ENCODE data around the gene SLC16A13.

Gene SLC16A13

DNA sequence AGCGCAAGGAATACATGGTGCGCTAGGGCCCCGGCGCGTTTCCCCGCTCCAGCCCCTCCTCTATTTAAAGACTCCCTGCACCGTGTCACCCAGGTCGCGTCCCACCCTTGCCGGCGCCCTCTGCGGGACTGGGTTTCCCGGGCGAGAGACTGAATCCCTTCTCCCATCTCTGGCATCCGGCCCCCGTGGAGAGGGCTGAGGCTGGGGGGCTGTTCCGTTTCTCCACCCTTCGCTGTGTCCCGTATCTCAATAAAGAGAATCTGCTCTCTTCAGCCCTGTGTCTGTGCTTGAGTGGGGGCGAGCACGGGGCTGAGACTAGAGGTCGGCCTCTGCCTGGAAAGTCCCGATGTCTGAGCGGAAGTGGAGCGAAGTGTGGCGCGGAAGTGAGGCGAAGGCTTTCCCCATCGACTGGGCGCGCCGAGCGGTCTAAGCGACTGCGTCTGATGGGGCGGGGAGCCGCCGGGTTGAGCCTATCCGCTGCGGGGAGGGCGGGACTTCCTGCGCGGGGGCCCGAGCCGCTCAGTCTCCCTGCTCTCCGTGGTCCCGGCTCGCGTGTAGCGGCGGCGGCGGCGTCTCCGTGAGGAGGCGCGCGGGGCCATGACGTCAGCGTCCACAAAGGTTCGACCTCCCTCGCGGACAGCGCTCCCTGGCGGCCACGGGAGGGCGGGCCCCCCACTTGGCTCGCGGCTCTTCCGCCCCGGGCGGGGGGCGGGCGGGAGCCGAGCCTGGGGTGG lies 21.4 kb upstream of the SLC16A13 start:
- DNase-seq, result peak; percentile 98

DNA sequence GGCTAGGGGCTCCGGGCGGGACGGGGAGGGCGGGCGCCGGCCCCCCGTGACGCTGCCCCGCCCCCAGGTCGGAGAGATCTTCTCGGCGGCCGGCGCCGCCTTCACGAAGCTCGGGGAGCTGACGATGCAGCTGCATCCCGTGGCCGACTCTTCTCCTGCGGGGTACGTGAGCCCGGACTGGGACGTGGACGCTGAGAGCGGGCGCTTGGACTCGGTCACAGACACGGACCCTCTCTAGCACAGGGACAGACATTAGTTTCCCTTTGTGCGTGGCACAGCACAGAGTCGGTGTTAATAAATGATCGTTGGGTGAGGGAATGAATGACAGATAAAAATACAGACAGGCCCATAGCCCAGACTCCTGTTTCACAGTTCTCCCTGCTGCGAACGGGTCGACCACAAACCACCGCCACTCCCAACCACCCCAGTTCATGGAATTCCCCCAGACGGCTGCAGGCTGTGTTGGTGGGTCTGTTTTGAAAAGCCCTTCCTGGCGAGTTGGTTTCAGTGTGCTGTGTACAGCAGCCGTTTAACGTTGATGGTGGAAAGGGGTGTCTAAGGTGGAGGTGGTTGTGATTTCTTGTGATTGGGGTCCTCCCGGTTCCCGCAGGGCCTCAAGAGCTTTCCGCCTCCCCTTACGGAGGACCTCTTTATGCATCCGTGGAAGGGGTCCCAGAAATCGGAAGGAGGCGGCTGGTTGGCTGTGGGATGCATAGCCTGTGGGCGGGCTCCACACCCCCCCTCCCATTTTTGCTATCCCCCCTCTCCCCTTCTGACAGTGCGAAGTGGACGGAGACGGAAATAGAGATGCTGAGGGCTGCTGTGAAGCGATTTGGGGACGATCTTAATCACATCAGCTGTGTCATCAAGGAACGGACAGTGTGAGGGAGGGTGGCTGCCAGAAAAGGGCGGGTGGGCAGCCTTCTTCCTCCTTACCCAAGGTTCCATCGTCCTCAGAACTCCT lies 20.5 kb upstream of the SLC16A13 start:
- DNase-seq, result peak; percentile 75

DNA sequence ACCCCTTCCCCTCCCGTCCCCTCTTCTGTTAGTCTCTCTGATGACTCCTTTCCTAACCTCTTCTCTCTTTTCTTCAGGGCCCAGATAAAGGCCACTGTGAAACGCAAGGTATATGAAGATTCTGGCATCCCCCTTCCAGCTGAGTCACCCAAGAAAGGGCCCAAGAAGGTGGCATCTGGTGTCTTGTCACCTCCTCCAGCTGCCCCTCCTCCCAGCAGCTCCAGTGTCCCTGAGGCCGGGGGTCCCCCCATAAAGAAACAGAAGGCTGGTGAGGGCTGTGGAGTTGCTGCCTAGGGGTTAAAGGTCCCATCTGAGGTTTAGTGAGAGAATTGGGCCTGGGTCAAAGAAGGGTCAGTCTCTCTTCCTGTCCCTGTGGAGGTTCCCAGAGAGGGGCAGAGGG lies 19.4 kb upstream of the SLC16A13 start:
- DNase-seq, result no peak

DNA sequence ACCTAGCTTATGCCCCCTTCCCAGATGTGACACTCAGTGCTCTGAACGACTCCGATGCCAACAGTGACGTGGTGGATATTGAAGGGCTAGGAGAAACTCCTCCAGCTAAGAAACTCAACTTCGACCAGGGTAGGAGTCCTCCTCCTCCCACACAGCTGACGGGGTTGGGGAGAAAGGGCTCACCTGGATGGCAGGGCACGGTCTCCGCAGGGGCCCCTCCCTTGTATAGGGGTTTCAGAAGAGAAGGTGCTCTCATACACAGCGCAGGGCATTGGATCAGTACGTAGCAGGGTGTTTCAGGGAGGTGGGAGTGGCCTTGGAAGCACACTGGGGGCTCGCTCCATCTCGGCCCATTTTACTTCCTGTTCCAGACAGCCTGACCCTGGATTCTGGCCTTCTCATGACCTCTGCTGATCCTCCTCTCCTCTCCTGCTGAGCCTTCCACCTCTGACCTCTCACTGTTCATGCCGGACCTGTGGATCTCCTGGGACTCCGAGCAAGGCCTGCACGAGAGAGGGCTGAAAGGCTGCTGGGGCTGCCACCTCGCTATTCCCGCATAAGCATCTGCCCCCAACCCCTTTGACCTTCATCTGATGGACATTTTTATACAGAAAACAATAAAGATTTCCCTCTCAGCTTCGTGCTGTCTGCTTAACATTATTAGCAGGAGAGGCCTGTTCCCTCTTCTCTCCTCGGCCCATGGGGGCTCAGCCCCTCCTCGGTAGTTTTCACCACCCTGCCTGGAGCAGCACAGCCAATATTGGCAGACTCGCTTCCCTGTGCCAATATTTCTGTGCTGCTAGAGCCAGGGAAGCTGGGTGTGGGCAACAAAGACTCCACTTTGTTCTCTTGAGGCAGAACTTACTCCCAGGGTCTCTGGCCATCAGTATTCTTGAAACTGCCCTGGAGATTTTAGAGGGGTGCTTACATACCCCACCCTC lies 18.7 kb upstream of the SLC16A13 start:
- DNase-seq, result no peak

DNA sequence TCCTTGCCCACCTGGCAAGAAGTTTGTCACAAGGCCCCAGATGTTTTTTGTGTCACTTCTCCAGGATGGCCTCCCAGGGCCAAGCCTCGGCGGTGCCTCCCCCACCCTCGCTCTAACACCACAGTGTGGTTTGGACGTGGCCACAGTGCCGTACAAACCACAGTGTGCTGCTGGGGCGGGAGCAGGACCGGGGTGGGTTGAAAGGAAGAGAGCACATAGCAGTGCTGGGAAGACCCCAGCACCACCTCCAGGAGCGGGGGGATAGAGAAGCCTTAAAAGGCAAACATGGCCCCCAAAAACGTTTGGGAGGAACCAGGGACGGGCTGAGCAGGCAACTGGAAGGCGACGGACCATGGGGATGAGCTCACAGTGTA lies 18.0 kb upstream of the SLC16A13 start:
- no peak for DNase-seq

DNA sequence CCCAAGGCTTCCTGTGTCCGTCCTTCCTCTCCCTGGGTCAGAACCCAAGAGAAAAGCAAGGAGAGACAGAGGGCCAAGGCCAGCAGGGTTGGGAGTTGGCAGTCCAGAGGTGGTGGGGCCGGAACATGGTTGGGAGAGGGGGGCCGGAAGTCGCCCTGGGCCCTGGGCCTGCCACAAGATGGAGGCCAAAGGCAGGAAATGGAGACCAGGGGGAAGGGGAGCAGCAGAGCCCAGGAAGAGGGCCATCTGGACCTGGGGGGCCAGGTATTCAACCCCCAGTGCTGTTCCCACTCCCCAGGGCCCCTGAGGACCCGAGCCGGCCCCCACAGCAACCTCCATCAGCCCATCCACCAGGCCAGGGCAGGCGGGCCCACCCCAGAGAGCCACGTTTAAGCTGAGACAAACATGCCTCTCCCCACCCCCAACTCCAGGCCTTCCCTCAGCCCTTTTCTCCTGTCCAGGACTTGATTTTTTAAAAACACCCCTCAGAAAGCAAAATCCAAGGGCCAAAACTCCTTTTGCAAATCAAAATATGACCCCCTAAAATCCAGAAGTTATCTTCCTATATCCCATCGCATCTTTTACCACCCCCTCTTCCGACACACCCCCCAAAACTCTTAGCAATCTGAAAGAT lies 17.4 kb upstream of the SLC16A13 start:
- DNase-seq, result no peak

DNA sequence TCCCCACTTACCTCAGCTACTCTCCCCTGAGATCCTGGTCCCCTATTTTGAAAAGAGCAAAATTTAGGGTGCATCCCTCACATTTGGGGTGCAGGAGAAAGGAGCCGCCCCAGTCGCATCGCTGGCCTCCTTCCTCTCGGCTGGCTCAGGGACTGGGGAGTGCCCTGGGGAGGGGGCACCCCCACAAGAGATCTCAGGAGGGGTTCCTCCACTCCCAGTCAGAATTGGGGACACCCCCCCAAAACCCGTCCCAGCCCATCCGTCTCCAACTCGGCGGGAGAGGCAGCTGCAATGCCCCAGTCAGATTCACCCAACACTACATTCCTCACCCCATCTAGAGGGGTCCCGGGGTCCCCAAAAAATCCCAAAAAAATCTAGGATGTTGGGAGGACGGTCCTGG lies 16.4 kb upstream of the SLC16A13 start:
- DNase-seq, result no peak

DNA sequence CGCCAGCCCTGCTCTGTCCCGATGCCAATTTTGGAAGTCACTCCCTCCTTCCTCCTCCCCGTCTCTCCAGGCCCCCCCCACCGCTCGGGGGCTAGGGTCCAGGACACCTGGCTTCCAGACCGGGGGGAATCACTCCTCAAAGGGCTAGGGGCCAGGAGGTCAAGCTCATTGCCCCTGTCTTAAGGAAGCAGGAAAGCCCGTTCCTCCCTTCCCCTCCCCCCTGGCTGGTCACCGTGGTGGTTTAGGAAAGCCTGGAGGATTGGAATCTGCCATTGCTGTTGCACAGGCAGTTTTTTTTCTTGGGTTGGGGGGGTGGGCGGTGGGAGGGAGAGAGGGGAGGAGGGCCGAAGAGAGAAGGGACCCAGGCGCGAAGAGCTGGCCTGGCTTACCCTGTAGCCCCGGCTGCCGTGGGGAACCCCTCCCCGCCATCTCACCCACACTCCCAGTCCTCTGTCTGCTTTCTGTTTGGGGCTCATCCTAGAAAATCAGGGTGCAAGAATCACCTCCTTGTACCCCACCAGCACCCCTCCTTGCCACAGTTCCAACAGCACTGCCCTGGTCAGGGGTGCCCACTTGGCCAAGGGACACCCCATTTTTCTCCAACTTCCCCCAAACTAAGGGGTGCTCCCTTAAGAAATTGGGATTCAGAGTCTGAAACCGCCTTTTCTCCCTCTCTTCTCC lies 15.8 kb upstream of the SLC16A13 start:
- peak; percentile 76 for DNase-seq

DNA sequence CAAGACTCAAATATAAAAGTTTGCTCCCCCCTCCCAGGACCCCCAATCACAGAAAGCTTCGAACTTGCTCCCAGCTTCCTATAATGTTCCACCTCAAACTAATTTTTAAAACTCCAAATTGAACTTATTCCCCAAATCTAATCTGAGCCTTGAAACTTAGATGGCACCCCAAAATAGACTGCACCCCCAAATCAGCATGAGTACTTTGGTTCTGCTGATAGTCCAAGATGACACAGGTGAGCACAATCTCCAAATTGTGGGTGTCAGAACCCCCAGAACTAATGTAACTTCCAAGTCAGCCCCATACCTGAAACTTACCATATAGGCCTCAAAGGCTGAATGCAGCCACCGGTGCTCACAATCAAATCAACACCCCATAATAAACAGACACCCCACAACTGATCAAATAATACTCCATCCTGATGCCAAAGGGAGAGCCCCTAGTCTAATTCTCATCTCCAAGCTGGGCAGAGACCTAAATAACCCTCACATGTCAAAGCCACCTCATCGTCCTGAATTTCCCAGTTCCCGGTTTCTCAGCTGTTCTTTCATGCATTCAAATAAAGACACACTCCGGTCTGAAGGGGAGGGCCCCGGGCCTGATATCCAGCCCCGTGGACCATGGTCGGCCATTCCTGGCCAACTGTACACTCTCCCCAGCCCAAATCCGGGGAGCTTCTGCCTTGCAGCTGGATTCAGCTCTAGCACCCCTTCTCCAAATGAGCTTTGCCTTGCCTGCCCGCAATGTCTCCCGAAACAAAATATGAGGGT lies 14.7 kb upstream of the SLC16A13 start:
- DNase-seq, result no peak

DNA sequence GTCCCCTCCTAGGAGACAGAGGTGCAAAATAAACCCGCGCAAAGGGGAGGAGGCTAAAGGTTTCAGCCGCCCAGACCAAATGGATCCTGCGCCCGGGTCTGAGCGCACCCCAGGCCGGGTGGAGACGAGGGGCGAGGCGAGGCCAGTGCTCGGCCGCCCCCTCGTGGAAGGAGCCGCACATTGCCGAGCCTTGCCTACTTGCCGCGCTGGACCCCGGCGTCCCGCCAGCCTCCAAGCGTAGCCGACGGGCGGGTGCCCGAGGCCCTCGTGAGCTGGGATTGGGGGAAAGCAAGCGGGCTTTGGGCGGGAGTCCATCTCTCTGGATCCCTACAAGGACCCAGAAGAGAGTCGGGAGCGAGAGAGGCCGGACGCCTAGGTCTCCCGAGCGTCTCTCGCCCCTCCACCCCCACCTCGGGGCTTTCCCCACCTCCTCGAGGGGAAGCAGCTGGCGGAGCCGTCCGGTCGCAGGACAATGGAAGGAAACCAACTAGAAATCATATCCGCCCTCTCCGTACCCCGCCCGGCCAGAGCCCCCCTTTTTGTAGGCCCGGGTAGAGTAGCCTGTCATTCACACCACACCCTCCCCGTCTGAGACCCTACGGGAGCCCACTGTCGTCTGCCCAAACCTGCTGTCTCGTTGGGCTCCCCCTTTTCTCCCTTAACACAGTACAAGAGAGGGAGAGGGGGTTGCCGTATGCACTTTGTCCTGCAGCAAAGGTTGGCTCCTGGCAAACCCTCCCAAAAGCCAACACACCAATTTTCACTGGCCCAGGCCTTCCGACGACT lies 13.6 kb upstream of the SLC16A13 start:
- peak; percentile 84 for DNase-seq

DNA sequence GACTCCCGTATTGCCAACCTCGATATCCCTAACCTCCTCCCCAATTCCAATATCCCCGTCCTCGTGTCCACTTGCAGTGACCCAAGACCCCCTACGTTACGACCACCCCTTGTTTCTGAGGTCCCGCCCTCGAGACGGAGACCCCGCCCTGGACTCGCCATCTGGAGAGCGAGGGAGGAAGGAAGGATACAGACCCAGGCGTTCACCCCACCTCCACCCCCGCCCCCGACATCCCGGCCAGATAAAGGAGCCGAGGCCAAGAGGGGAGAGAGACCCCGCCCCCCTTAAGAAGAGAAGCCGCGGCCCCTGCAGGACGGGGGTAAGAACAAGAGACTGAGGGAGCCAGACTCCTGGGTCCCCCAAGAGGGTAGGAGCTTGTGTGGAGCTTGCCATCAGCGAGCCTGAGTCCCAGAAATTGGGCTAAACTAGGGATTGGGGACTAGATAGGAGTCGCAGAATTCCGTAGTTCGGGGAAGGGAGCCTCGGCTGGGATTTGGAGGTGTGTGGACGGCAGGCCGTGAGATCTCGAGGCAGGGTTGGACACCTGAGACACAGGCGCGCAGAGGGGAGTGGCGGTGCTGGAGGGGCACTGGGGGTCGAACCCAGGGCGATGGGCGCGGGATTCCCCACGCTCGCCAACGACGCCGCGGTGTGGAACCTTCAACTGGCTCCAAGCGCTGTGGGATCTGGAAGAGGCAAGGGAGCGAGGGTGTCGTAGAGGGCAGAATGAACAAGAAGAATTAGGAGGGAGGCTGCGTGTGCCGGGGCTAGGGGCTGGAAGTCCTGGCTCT lies 12.8 kb upstream of the SLC16A13 start, which contains the start of gene BCL6B:
BCL6B (plus strand) TSS at position 270 of the 791 bp plus-strand sequence. CDS start 622 bp downstream, outside the sequence.
- DNase-seq, result no peak

DNA sequence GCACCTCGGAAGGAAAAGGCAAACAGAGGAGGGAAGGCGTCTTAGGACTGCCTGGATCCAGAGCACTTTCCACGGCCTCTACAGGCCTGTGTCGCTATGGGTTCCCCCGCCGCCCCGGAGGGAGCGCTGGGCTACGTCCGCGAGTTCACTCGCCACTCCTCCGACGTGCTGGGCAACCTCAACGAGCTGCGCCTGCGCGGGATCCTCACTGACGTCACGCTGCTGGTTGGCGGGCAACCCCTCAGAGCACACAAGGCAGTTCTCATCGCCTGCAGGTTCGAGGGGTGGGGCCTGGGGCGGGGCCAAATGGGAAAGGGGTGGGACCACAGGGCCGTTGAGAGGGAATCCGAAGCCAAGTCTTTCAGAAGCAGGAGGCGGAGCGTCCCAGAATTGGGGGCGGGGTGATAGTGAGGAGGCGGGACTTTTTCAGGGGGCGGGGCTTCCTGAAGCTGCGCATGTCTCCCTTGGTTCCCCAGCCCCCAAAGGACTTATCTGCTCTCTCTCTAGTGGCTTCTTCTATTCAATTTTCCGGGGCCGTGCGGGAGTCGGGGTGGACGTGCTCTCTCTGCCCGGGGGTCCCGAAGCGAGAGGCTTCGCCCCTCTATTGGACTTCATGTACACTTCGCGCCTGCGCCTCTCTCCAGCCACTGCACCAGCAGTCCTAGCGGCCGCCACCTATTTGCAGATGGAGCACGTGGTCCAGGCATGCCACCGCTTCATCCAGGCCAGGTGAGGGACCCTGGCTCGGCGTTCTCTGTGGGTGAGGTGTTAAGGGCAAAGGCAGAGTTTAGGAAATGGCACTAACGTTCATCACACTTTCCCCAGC lies 12.0 kb upstream of the SLC16A13 start:
- peak; percentile 94 for DNase-seq

DNA sequence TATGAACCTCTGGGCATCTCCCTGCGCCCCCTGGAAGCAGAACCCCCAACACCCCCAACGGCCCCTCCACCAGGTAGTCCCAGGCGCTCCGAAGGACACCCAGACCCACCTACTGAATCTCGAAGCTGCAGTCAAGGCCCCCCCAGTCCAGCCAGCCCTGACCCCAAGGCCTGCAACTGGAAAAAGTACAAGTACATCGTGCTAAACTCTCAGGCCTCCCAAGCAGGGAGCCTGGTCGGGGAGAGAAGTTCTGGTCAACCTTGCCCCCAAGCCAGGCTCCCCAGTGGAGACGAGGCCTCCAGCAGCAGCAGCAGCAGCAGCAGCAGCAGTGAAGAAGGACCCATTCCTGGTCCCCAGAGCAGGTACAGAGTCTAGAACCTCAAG lies 11.4 kb upstream of the SLC16A13 start:
- no peak for DNase-seq

DNA sequence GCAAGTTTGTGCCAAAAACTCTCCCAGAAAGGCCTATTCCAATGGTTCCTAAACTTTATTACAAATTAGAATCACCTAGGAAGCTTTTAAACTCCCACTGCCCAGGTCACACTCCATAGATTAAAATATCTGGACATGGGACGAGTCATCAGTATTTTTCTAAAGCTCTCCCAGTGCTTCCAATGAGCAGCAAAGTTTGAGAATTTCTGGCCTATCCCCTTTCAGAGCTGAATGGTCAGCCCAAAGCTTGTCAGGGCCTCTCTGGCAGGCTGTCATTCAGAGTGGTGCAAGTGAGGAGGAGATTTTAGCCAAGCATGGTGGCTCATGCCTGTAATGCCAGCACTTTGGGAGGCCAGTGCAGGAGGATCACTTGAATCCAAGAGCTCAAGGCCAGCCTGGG lies 10.6 kb upstream of the SLC16A13 start:
- no peak for DNase-seq

DNA sequence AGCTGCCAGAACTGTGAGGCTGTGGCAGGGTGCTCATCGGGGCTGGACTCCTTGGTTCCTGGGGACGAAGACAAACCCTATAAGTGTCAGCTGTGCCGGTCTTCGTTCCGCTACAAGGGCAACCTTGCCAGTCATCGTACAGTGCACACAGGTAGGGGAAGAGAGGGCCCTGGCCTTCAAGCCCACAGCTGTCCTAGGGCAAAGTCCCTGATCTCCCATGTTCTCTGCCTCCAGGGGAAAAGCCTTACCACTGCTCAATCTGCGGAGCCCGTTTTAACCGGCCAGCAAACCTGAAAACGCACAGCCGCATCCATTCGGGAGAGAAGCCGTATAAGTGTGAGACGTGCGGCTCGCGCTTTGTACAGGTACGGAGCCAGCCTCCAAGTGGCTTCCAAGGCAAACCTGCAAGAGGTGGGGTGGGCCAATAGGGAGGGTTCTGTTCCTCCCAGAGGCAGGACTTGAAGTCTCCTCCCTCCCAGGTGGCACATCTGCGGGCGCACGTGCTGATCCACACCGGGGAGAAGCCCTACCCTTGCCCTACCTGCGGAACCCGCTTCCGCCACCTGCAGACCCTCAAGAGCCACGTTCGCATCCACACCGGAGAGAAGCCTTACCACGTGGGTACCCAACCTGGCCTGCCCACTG lies 9.2 kb upstream of the SLC16A13 start:
- no peak for DNase-seq

DNA sequence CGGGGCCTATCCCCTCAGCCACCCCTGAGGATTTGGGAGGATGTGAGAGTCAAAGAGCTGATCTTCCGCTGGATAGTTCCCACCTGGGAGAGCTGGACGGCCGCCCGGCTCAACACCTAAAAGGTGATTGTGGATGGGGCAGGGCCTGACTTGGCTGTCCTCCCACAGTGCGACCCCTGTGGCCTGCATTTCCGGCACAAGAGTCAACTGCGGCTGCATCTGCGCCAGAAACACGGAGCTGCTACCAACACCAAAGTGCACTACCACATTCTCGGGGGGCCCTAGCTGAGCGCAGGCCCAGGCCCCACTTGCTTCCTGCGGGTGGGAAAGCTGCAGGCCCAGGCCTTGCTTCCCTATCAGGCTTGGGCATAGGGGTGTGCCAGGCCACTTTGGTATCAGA lies 8.5 kb upstream of the SLC16A13 start:
- DNase-seq, result no peak

DNA sequence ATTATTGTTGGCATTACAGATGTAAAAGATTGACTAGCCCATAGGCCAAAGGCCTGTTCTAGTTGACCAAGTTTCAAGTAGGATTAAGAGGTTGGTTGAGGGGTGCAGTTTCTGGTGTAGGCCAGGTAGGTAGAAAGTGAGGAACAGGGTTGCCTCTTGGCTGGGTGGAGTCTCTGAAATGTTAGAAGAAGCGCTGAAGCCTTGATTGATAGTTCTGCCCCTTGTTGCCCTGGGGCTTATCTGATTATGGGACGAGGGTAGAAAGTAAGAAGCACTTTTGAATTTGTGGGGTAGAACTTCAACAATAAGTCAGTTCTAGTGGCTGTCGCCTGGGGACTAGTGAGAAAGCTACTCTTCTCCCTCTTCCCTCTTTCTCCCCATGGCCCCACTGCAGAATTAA lies 6.7 kb upstream of the SLC16A13 start:
- no peak for DNase-seq

DNA sequence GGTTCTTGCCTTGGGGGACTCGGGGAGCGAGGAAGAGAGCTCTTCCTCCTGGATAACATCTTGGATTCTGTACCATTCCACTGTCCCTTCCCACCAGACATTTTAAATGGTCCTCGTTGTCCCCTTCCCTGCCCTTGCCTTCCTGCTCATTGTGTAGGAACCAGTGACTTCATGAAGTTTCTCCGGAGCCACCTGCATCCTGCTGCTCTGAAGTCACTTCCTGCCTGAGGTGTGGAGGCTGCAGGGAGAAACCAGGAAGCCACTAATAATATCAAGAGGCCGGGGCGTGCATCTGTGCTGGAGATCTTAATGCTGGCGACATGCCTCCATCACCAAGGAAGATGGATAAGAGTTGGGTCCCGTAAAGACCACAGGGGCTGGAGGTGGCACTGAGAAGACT lies 6.2 kb upstream of the SLC16A13 start:
- peak; percentile 60 for DNase-seq
